HepG2 (cell line): Measurements from ENCODE around the gene LIPC. TPM values are rescaled to one million over a fixed set of nuclear protein-coding genes. Genes with fewer than 3 reads are reported as not detected.

ENCODE experiments used
- ATAC-seq: fragments of 200-7000 bp; cut with Tn5 transposase; 3 replicates; pipeline ENCODE4 v1.9.1; 2020; ENCODE audit warnings: mild to moderate bottlenecking, moderate library complexity
- BruUV-seq: library from RNA; stranded (reverse); fragments of 400-500 nt; replicated peaks from 2 replicates; lab custom pipeline; 2021; lab: Mats Ljungman, UMichigan
- CTCF ChIA-PET: fragments of 300-600 bp; formaldehyde crosslinking; extraction: SDS; loops from one replicate; lab custom pipeline; 2021; ENCODE audit warnings: low total read pairs, inconsistent platforms, low intra/inter-chr PET ratio; lab: Yijun Ruan, JAX
- POLR2A ChIA-PET: fragments of 350-600 bp; sonication (Branson Sonifier 250); formaldehyde crosslinking; loops from one replicate; lab custom pipeline; 2020; ENCODE audit warnings: antibody characterized with exemption, inconsistent platforms; lab: Yijun Ruan, JAX
- DNase-seq: peaks from one replicate; pipeline ENCODE4 v3.0.0-alpha.2; 2015; ENCODE audit warnings: low spot score
- FAIRE-seq: peaks from 3 replicates; lab custom pipeline; 2011; peaks lifted over from hg19 to GRCh38; lab: Jason Lieb, UNC
- H2AFZ ChIP-seq: one replicate; pipeline ENCODE4 v1.6.1; 2011; ENCODE audit warnings: low read length, inconsistent platforms
- H3K27ac ChIP-seq: fragments of 300-600 bp; 3 replicates; pipeline ENCODE4 v1.8.0; 2011; ENCODE audit warnings: mixed run types, mild to moderate bottlenecking, mixed read lengths, low read length, inconsistent platforms; ENCODE audit not compliant: insufficient read depth; ENCODE audit errors: extremely low read length
- H3K27me3 ChIP-seq, 2 experiments: fragments of 200-600 bp in 1 of 2; 2 replicates in 1 of 2; 3 replicates in 1 of 2; pipeline versions ENCODE4 v1.6.0 to v1.8.0; 2011; ENCODE audit warnings: low read length in 2 of 2, mild to moderate bottlenecking in 2 of 2, moderate library complexity in 2 of 2, inconsistent platforms in 1 of 2; ENCODE audit not compliant: insufficient read depth in 2 of 2, control insufficient read depth in 1 of 2
- H3K36me3 ChIP-seq, 2 experiments: fragments of 200-600 bp in 1 of 2; replicated peaks in 1 of 2; 2 replicates in 1 of 2; 3 replicates in 1 of 2; pipeline versions ENCODE4 v1.5.1 to v1.8.0; 2011; ENCODE audit warnings: low read length in 2 of 2, inconsistent platforms in 1 of 2; ENCODE audit not compliant: insufficient read depth in 2 of 2, control insufficient read depth in 1 of 2
- H3K4me1 ChIP-seq: 2 replicates; pipeline ENCODE4 v1.5.1; 2012; ENCODE audit warnings: low read length, inconsistent platforms; ENCODE audit not compliant: insufficient read depth
- H3K4me2 ChIP-seq: 2 replicates; pipeline ENCODE4 v1.6.0; 2011; ENCODE audit warnings: low read depth, low read length, inconsistent platforms
- H3K4me3 ChIP-seq, 3 experiments: fragments of 200-600 bp in 1 of 3; sonication (generic), shearing (Covaris generic) in 1 of 3; replicated peaks in 1 of 3; 2 replicates each; pipeline ENCODE4 v1.5.1; 2011 to 2016; ENCODE audit warnings: low read length in 3 of 3, inconsistent platforms in 2 of 3, low read depth in 2 of 3, mild to moderate bottlenecking in 2 of 3, control low read depth in 1 of 3, mixed read lengths in 1 of 3; ENCODE audit not compliant: insufficient read depth in 1 of 3
- H3K79me2 ChIP-seq: one replicate; pipeline ENCODE4 v1.6.1; 2011; ENCODE audit warnings: low read length, inconsistent platforms; ENCODE audit not compliant: insufficient read depth
- H3K9ac ChIP-seq: 2 replicates; pipeline ENCODE4 v1.6.0; 2011; ENCODE audit warnings: mild to moderate bottlenecking, low read depth, low read length, inconsistent platforms; ENCODE audit not compliant: insufficient read depth
- H3K9me3 ChIP-seq: 2 replicates; pipeline ENCODE4 v1.5.1; 2012; ENCODE audit warnings: mild to moderate bottlenecking, low read length
- H4K20me1 ChIP-seq: 2 replicates; pipeline ENCODE4 v1.6.0; 2011; ENCODE audit warnings: inconsistent platforms, mild to moderate bottlenecking, low read length, moderate library complexity; ENCODE audit not compliant: insufficient read depth
- ATF7 ChIP-seq, 2 experiments: fragments of 450-650 bp in 1 of 2; sonication (generic) in 1 of 2; formaldehyde crosslinking in 1 of 2; IDR thresholded peaks; 2 replicates each; pipeline versions ENCODE4 v1.4.0 to v1.6.1; 2016 to 2020; ENCODE audit warnings: antibody characterized with exemption in 1 of 2, mild to moderate bottlenecking in 1 of 2, missing genetic modification reagents in 1 of 2
- HDAC1 ChIP-seq: sonication (generic); formaldehyde crosslinking; IDR thresholded peaks from 2 replicates; pipeline ENCODE4 v1.5.1; 2020; ENCODE audit warnings: mild to moderate bottlenecking, missing genetic modification reagents
- MYC ChIP-seq: sonication (generic); formaldehyde crosslinking; IDR thresholded peaks from 2 replicates; pipeline ENCODE4 v1.9.0; 2021; ENCODE audit warnings: missing genetic modification reagents, borderline replicate concordance
- NFYC ChIP-seq: IDR thresholded peaks from 2 replicates; pipeline ENCODE4 v1.6.1; 2016; ENCODE audit warnings: missing genetic modification reagents, missing compliant biosample characterization
- POLR2A ChIP-seq, 2 experiments: IDR thresholded peaks; 2 replicates each; pipeline ENCODE4 v1.6.1; 2011; ENCODE audit warnings: low read depth in 2 of 2, low read length in 2 of 2, mild to moderate bottlenecking in 1 of 2, moderate library complexity in 1 of 2; ENCODE audit not compliant: insufficient read depth in 1 of 2
- POLR2AphosphoS2 ChIP-seq: IDR thresholded peaks from 2 replicates; pipeline ENCODE4 v1.6.1; 2011; ENCODE audit warnings: low read depth, low read length, improper control_type of control experiment
- RAD51 ChIP-seq: fragments of 450-650 bp; IDR thresholded peaks from 2 replicates; pipeline ENCODE4 v1.6.1; 2016; ENCODE audit warnings: borderline replicate concordance
- STAG1 ChIP-seq: sonication (generic); formaldehyde crosslinking; IDR thresholded peaks from 2 replicates; pipeline ENCODE4 v1.4.0; 2020; ENCODE audit warnings: missing genetic modification reagents
- TBX3 ChIP-seq: fragments of 450-650 bp; IDR thresholded peaks from 2 replicates; pipeline ENCODE4 v1.6.1; 2017; ENCODE audit warnings: antibody characterized with exemption, mild to moderate bottlenecking, inconsistent platforms, borderline replicate concordance
- THAP11 ChIP-seq: IDR thresholded peaks from 2 replicates; pipeline ENCODE4 v1.6.1; 2016; ENCODE audit warnings: missing biosample characterization, missing genetic modification reagents
- ZNF232 ChIP-seq: sonication (generic); formaldehyde crosslinking; IDR thresholded peaks from 2 replicates; pipeline ENCODE4 v1.4.0; 2020; ENCODE audit warnings: missing genetic modification reagents, borderline replicate concordance
- ZNF329 ChIP-seq: sonication (generic); formaldehyde crosslinking; IDR thresholded peaks from 2 replicates; pipeline ENCODE4 v1.9.0; 2021; ENCODE audit warnings: low read depth, mild to moderate bottlenecking, missing genetic modification reagents
- ZNF619 ChIP-seq: sonication (generic); formaldehyde crosslinking; IDR thresholded peaks from 2 replicates; pipeline ENCODE4 v1.4.0; 2020; ENCODE audit warnings: mild to moderate bottlenecking, missing genetic modification reagents
- WGBS: methylation state at CpG from one replicate; pipeline ENCODE4 v1.1.6; 2017; ENCODE audit warnings: low lambda C conversion rate; 5-methylcytosine and 5-hydroxymethylcytosine counted together
- in situ Hi-C: cut with HindIII; loops from 2 replicates; pipeline ENCODE4 v1.10.0; 2017; ENCODE audit warnings: low pct_unique_long_range_greater_than_20kb; ENCODE audit not compliant: extremely low pct_ligation_motif_present
- intact Hi-C: fragments of 100-400 bp; cut with micrococcal nuclease; formaldehyde crosslinking; loops from one replicate; pipeline ENCODE4 v1.10.0; 2022; ENCODE audit not compliant: unreplicated experiment
- polyA plus RNA-seq, 8 experiments: library from polyadenylated mRNA; depleted of rRNA in 3 of 8; stranded (reverse) in 7 of 8; unstranded in 1 of 8; fragments of >200 nt; fragmentation: Illumina TruSeq in 4 of 8; extraction: Trizol in 4 of 8; gene quantifications; 2 replicates each; pipeline versions ENCODE4 v1.2.1 to v1.2.3, GENCODE V29; 2011 to 2016; ENCODE audit warnings: low read depth in 4 of 8, missing spikeins in 1 of 8, mixed read lengths in 1 of 8; ENCODE audit not compliant: insufficient read depth in 1 of 8
- total RNA-seq, 5 experiments: library from RNA; depleted of rRNA; stranded (reverse); fragments of >200 nt; fragmentation: Illumina TruSeq; extraction: Trizol; gene quantifications; 2 replicates each; pipeline ENCODE4 v1.2.3, GENCODE V29; 2016; ENCODE audit warnings: low read depth in 1 of 5
- TF ChIP-seq, protein P1 (sequence below): sonication (generic); formaldehyde crosslinking; IDR thresholded peaks from 2 replicates; pipeline ENCODE4 v1.8.1; 2023; ENCODE audit warnings: mild to moderate bottlenecking, missing genetic modification reagents, borderline replicate concordance
- TF ChIP-seq, protein P2 (sequence below): IDR thresholded peaks from 2 replicates; pipeline ENCODE4 v1.6.1; 2016; ENCODE audit warnings: low read depth
- TF ChIP-seq, protein P3 (sequence below): sonication (generic); formaldehyde crosslinking; IDR thresholded peaks from 2 replicates; pipeline ENCODE4 v1.5.0; 2020; ENCODE audit warnings: missing genetic modification reagents, mild to moderate bottlenecking, borderline replicate concordance
- TF ChIP-seq, protein P4 (sequence below): sonication (generic); formaldehyde crosslinking; IDR thresholded peaks from 2 replicates; pipeline ENCODE4 v1.9.0; 2022; ENCODE audit warnings: low read depth, missing genetic modification reagents
- TF ChIP-seq, protein P5 (sequence below): sonication (generic); formaldehyde crosslinking; IDR thresholded peaks from 2 replicates; pipeline ENCODE4 v1.5.0; 2020; ENCODE audit warnings: mild to moderate bottlenecking, missing genetic modification reagents, moderate library complexity

The LIPC gene
- total and polyA plus RNA-seq, 2 of the 13 experiments (the other 11 are each of a cell fraction or from before 2014, with no cell fraction given), result 26.0 to 38.0 TPM

DNA sequence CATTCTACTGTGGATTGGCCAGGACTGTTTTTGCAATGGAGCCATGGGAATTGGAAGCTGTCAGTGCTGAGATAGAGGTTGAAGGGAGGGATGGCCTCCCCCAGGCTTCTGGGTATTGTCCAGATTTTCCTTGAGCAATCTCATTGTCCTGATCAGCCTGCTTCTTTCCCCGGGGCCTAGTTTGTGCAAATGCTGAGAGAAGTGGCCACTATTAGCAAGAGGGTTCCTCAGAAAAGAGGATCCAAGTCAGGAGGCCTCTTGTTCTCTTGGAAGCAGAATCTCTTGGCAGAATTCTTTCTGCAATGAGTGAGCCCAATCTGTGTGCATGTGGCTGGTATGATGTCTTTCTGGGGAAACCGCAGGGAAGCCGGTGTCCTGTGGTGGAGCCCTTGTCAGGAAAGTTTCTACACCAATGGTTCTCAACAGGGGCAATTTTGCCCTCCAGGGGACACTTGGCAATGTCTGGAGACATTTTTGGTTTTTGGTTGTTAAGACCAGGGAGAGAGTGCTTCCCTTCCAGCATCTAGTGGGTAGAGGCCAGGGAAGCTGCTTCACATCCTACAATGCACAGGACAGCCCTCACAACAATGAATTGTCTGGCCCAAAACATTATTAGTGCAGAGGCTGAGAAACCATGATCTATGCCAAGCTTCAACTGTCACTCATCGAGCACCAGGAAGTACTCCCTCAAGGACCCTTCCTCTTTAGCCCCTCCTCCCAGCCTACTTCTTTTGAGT is 2.0 kb downstream of the LIPC start:
- Histone ChIP-seq H3K27me3 (no peaks in the 10 kb centered on the region; a peak in 1 of 5 replicates), H3K36me3 (no peaks in the 10 kb centered on the region), H3K27ac (no peak overlapping the region), H4K20me1 (no peaks in the 10 kb centered on the region), H3K79me2 (peaks cover 8% of the 10 kb centered on the region), H3K4me2 (peak overlapping the region; percentile 87), H2AFZ (no peak overlapping the region), H3K4me1 (peaks cover 55% of the 10 kb centered on the region), H3K9ac (no peak overlapping the region), H3K4me3 (peak overlapping the region; percentile 17 to 73 (median 70); a peak in 3 of 6 replicates), H3K9me3 (no peaks in the 10 kb centered on the region)
- ATAC-seq (no peak; the same call in 2 of the 3 replicates), FAIRE-seq (no peak), DNase-seq (no peak)
- TF ChIP-seq, protein P1, sequence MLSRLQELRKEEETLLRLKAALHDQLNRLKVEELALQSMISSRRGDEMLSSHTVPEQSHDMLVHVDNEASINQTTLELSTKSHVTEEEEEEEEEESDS, result no peak
- TF ChIP-seq NFYC (no peak), ATF7 (IDR thresholded peaks at IDR 0.05) (no peak), ATF7 (CRISPR knock-in tag; IDR thresholded peaks at IDR 0.05) (no peak), ZNF619 (CRISPR knock-in tag) (no peak), TBX3 (no peak), POLR2A (IDR thresholded peaks at IDR 0.05; ENCODE audit: insufficient read depth in 1 of 2, low read depth in 2 of 2, low read length in 2 of 2) (no peak), POLR2AphosphoS2 (no peak), THAP11 (no peak), ZNF232 (CRISPR knock-in tag) (no peak), STAG1 (CRISPR knock-in tag) (peak; percentile 44; the same call in 1 of the 2 replicates), HDAC1 (CRISPR knock-in tag) (no peak), RAD51 (no peak), MYC (CRISPR knock-in tag) (no peak), ZNF329 (CRISPR knock-in tag) (no peak)
- TF ChIP-seq, protein P2, sequence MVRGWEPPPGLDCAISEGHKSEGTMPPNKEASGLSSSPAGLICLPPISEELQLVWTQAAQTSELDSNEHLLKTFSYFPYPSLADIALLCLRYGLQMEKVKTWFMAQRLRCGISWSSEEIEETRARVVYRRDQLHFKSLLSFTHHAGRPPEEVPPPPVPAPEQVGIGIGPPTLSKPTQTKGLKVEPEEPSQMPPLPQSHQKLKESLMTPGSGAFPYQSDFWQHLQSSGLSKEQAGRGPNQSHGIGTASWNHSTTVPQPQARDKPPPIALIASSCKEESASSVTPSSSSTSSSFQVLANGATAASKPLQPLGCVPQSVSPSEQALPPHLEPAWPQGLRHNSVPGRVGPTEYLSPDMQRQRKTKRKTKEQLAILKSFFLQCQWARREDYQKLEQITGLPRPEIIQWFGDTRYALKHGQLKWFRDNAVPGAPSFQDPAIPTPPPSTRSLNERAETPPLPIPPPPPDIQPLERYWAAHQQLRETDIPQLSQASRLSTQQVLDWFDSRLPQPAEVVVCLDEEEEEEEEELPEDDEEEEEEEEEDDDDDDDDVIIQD, result no peak
- TF ChIP-seq, protein P3, sequence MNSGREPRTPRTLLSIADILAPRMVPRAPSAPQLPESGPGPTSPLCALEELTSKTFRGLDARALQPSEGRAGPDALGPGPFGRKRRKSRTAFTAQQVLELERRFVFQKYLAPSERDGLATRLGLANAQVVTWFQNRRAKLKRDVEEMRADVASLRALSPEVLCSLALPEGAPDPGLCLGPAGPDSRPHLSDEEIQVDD, result no peak
- TF ChIP-seq, protein P4, sequence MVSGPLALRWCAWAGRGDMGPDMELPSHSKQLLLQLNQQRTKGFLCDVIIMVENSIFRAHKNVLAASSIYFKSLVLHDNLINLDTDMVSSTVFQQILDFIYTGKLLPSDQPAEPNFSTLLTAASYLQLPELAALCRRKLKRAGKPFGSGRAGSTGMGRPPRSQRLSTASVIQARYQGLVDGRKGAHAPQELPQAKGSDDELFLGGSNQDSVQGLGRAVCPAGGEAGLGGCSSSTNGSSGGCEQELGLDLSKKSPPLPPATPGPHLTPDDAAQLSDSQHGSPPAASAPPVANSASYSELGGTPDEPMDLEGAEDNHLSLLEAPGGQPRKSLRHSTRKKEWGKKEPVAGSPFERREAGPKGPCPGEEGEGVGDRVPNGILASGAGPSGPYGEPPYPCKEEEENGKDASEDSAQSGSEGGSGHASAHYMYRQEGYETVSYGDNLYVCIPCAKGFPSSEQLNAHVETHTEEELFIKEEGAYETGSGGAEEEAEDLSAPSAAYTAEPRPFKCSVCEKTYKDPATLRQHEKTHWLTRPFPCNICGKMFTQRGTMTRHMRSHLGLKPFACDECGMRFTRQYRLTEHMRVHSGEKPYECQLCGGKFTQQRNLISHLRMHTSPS (CRISPR knock-in tag), result no peak
- TF ChIP-seq, protein P5, sequence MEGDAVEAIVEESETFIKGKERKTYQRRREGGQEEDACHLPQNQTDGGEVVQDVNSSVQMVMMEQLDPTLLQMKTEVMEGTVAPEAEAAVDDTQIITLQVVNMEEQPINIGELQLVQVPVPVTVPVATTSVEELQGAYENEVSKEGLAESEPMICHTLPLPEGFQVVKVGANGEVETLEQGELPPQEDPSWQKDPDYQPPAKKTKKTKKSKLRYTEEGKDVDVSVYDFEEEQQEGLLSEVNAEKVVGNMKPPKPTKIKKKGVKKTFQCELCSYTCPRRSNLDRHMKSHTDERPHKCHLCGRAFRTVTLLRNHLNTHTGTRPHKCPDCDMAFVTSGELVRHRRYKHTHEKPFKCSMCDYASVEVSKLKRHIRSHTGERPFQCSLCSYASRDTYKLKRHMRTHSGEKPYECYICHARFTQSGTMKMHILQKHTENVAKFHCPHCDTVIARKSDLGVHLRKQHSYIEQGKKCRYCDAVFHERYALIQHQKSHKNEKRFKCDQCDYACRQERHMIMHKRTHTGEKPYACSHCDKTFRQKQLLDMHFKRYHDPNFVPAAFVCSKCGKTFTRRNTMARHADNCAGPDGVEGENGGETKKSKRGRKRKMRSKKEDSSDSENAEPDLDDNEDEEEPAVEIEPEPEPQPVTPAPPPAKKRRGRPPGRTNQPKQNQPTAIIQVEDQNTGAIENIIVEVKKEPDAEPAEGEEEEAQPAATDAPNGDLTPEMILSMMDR (CRISPR knock-in tag), result 0 out of 2 replicates have a peak, but pooled peaks have one; percentile 14
- whole genome bisulfite sequencing, result 43% methylated on average over 4 of the region's 4 CpGs
- BruUV-seq, result no TSS peak
- in situ Hi-C loops, result no loop called here
- ChIA-PET POLR2A (interaction anchor here (1.8 kb wide), 1 partner anchor 43 kb away, joined by 5 read pairs; no protein-coding TSS in a partner anchor), CTCF (no interaction called here)
- intact Hi-C loops, result loop anchor here (5.0 to 10.0 kb wide), 5 partner anchors 101 to 314 kb away; partner anchors contain the start of gene ADAM10
